ENCODE data around the gene B3GNT5.

The B3GNT5 gene

DNA sequence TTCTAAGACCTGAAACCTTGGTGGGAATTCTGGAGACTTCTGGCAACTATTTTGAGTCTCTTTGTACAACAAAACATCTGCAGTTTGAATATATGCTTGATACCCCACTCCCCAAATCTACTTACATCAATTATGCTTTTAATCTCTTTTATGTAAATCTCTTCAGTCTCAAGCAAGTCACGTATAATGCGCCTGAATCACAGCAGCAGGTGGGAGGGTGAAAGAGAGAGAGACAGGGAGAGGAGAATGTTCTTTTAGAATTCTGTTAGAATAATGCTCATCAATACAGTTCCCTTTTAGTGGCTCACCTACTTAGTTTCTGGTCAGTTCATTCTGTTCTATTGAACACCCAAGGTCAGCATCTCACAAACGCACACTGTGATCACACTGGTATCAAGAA is 22.2 kb upstream of the B3GNT5 start:
- H3K36me3 ChIP-seq (ENCODE audit: low read depth) = no peaks in the 10 kb centered on the region
- no peaks in the 10 kb centered on the region for H3K4me1 ChIP-seq (ENCODE audit: insufficient read depth, poor library complexity, severe bottlenecking)
- H3K27ac ChIP-seq (ENCODE audit: poor library complexity, severe bottlenecking) = no peak overlapping the region
- no peak overlapping the region for H3K4me3 ChIP-seq (ENCODE audit: severe bottlenecking)
- DNase-seq (ENCODE audit: low spot score) (no peak), ATAC-seq (ENCODE audit: low read depth) (no peak)
- no peaks in the 10 kb centered on the region for H3K27me3 ChIP-seq (ENCODE audit: insufficient read depth, poor library complexity, severe bottlenecking)
- TF ChIP-seq, protein P1, sequence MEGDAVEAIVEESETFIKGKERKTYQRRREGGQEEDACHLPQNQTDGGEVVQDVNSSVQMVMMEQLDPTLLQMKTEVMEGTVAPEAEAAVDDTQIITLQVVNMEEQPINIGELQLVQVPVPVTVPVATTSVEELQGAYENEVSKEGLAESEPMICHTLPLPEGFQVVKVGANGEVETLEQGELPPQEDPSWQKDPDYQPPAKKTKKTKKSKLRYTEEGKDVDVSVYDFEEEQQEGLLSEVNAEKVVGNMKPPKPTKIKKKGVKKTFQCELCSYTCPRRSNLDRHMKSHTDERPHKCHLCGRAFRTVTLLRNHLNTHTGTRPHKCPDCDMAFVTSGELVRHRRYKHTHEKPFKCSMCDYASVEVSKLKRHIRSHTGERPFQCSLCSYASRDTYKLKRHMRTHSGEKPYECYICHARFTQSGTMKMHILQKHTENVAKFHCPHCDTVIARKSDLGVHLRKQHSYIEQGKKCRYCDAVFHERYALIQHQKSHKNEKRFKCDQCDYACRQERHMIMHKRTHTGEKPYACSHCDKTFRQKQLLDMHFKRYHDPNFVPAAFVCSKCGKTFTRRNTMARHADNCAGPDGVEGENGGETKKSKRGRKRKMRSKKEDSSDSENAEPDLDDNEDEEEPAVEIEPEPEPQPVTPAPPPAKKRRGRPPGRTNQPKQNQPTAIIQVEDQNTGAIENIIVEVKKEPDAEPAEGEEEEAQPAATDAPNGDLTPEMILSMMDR (IDR thresholded peaks at IDR 0.05; ENCODE audit: poor library complexity, severe bottlenecking) = no peak
- no peaks in the 10 kb centered on the region for H3K9me3 ChIP-seq (ENCODE audit: severe bottlenecking)

DNA sequence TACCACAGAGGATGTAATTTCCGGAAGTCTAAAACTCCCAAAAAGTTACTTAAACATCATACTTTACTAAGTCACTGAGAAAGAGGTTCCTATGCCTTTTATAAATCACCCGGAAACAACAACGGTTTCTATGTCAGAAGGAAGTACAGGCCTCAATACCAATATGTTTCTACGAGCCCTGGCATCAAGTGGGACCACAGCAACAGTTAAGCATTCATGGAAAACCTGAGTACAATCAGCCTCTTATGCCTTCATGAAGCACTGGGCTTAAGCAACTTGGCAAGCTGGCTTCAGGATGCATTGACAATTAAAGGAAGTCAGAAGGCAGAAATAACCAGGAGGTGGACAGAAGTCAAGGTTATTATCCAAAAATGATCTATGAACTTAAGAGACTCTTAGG is 19.1 kb upstream of the B3GNT5 start:
- H3K27ac ChIP-seq (ENCODE audit: poor library complexity, severe bottlenecking) = no peak overlapping the region
- no peaks in the 10 kb centered on the region for H3K4me1 ChIP-seq (ENCODE audit: insufficient read depth, poor library complexity, severe bottlenecking)
- no peaks in the 10 kb centered on the region for H3K36me3 ChIP-seq (ENCODE audit: low read depth)
- no peak overlapping the region for H3K4me3 ChIP-seq (ENCODE audit: severe bottlenecking)
- no peaks in the 10 kb centered on the region for H3K9me3 ChIP-seq (ENCODE audit: severe bottlenecking)
- ATAC-seq (ENCODE audit: low read depth) = no peak
- TF ChIP-seq, protein P1 (IDR thresholded peaks at IDR 0.05; ENCODE audit: poor library complexity, severe bottlenecking) = no peak
- no peaks in the 10 kb centered on the region for H3K27me3 ChIP-seq (ENCODE audit: insufficient read depth, poor library complexity, severe bottlenecking)
- DNase-seq (ENCODE audit: low spot score) = no peak

DNA sequence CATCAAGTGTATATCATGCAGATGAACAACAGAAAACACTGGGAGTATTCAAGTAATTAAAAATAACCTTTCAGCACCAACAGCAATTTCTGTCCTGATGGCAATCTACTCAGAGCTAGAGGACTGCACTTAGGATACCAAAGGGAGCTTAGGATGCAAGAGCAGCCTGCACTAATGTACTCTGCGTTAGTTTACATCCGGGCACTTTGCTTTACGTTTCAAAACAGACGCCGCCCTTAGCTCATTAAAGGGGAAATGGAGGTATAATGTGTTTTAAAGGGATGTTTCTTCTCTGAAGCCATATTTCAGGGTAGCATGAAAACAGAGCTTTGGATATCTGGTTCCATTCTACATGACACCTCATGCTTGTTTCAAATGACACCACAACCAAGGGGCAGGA is 14.0 kb upstream of the B3GNT5 start:
- no peak for DNase-seq (ENCODE audit: low spot score)
- Histone ChIP-seq H3K9me3 (ENCODE audit: severe bottlenecking) (peaks cover 3% of the 10 kb centered on the region), H3K36me3 (ENCODE audit: low read depth) (no peaks in the 10 kb centered on the region), H3K27ac (ENCODE audit: poor library complexity, severe bottlenecking) (no peak overlapping the region), H3K4me3 (ENCODE audit: severe bottlenecking) (no peak overlapping the region), H3K27me3 (ENCODE audit: insufficient read depth, poor library complexity, severe bottlenecking) (no peaks in the 10 kb centered on the region), H3K4me1 (ENCODE audit: insufficient read depth, poor library complexity, severe bottlenecking) (no peaks in the 10 kb centered on the region)
- TF ChIP-seq, protein P1 (IDR thresholded peaks at IDR 0.05; ENCODE audit: poor library complexity, severe bottlenecking) = no peak
- no peak for ATAC-seq (ENCODE audit: low read depth)

DNA sequence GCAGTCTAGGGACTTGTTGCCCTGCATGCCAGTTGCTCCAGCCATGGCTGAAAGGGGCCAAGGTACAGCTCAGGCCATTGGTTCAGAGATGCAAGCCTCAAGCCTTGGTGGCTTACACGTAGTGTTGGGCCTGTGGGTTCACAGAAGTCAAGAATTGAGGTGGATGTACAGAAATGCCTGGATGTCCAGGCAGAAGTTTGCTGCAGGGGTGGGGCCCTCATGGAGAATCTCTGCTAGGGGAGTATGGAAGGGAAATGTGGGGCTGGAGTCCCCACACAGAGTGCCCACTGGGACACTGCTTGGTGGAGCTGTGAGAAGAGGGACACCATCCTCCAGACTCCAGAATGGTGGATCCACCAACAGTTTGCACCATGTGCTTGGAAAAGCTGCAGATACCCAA is 10.6 kb upstream of the B3GNT5 start:
- Histone ChIP-seq H3K4me3 (ENCODE audit: severe bottlenecking) (no peak overlapping the region), H3K36me3 (ENCODE audit: low read depth) (no peaks in the 10 kb centered on the region), H3K9me3 (ENCODE audit: severe bottlenecking) (peaks cover 3% of the 10 kb centered on the region), H3K27ac (ENCODE audit: poor library complexity, severe bottlenecking) (no peak overlapping the region), H3K27me3 (ENCODE audit: insufficient read depth, poor library complexity, severe bottlenecking) (no peaks in the 10 kb centered on the region), H3K4me1 (ENCODE audit: insufficient read depth, poor library complexity, severe bottlenecking) (peaks cover 5% of the 10 kb centered on the region)
- ATAC-seq (ENCODE audit: low read depth) (no peak), DNase-seq (ENCODE audit: low spot score) (no peak)
- TF ChIP-seq, protein P1 (IDR thresholded peaks at IDR 0.05; ENCODE audit: poor library complexity, severe bottlenecking) = no peak

DNA sequence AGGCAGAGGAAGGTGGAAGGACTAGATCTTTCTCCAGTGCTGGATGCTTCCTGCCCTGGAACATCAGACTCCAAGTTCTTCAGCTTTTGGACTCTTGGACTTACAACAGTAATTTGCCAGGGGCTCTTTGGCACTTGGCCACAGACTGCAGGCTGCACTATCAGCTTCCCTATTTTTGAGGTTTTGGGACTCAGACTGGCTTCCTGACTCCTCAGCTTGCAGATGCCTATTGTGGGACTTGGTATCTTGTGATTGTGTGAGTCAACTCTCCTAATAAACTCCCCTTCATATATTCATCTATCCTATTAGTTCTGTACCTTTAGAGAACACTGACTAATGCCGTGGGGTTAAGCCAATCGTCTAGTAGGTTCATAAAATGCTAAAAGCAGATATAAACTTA is 8.8 kb upstream of the B3GNT5 start:
- DNase-seq (ENCODE audit: low spot score) = no peak
- peaks cover 5% of the 10 kb centered on the region for H3K4me1 ChIP-seq (ENCODE audit: insufficient read depth, poor library complexity, severe bottlenecking)
- no peak overlapping the region for H3K4me3 ChIP-seq (ENCODE audit: severe bottlenecking)
- ATAC-seq (ENCODE audit: low read depth) = peak; percentile 44; the same call in 1 of the 3 replicates
- TF ChIP-seq, protein P1 (IDR thresholded peaks at IDR 0.05; ENCODE audit: poor library complexity, severe bottlenecking) = no peak
- H3K9me3 ChIP-seq (ENCODE audit: severe bottlenecking) = peaks cover 3% of the 10 kb centered on the region
- H3K36me3 ChIP-seq (ENCODE audit: low read depth) = no peaks in the 10 kb centered on the region
- H3K27ac ChIP-seq (ENCODE audit: poor library complexity, severe bottlenecking) = peak overlapping the region; percentile 16
- no peaks in the 10 kb centered on the region for H3K27me3 ChIP-seq (ENCODE audit: insufficient read depth, poor library complexity, severe bottlenecking)
